AG08396 (cell line): ENCODE measurements around the gene FALEC.

Experiments
- DNase-seq: peaks from one replicate; pipeline ENCODE4 v3.0.0; 2012; ENCODE audit warnings: low spot score, mixed read lengths

FALEC gene

DNA sequence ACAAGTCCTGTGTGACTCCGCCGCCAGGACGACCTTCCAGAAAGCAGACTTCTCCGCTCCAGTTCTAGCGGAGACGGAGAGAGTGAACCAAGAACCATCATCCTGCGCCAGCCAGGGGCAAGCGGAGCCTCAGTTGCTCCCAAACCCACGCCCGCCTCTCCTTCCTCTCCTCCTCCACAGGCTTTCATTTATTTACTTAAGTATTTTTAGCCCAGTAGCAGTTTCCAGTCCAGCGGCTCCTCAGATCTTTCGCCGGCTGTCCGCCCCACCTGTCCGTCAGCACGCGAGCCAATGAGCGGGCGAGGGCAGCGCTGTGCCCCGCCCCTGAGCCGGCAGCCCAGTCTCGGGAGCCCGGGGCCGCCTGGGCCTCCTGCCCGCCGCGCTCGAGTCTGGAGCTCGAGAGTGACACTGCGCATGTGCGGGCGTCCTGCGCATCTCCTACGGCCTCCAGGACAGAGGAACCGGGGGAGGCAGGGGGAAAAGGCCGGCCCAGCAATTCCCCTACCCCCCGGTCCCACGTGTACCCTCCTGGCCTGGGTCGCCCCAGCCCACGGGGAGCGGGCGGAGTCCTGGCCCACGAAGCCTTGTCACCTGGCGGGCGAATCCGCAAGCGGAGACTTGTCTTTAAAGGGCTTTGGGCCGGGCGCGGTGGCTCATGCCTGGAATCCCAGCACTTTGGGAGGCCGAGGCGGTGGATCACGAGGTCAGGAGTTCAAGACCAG, at the start of gene FALEC:
Gene FALEC (plus strand): TSS at position 425 of the 722 bp plus-strand sequence.
- DNase-seq: peak; percentile 98

- DNase-seq: no peak
These were observed 48.6 kb upstream of the FALEC start for GRCh38 chr1:150466964-150467363.

DNA sequence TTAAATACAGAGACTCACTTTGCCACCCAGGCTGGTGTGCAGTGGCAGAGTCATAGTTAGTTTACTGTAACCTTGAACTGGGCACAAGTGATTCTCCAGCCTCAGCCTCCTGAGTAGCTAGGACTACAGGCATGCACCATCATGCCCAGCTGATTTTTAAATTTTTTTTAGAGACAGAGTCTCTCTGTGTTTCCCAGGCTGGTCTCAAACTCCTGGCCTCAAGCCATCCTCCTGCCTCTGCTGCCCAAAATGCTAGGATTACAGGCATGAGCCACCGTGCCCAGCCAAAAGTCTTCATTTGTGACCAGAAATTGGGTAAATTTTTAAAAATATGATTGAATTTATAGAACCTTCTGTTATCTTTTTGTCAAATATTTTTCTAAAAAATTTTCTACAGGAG, 46.3 kb upstream of the FALEC start:
- no peak for DNase-seq

DNA sequence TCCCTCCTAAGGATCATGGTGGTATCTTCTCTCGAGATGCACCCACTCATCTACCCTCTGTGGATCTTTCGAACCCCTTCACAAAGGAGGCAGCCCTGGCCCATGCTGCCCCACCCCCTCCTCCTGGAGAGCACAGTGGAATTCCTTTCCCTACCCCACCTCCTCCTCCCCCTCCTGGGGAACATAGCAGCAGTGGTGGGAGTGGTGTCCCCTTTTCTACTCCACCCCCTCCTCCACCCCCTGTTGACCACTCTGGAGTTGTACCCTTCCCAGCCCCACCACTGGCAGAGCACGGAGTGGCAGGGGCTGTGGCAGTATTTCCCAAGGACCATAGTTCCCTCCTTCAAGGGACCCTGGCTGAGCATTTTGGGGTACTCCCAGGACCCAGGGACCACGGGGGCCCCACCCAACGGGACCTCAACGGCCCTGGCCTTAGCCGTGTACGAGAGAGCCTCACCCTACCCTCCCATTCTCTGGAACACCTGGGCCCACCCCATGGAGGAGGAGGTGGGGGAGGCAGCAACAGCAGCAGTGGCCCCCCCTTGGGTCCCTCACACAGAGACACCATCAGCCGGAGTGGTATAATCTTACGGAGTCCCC, 42.9 kb upstream of the FALEC start:
- DNase-seq: no peak

DNA sequence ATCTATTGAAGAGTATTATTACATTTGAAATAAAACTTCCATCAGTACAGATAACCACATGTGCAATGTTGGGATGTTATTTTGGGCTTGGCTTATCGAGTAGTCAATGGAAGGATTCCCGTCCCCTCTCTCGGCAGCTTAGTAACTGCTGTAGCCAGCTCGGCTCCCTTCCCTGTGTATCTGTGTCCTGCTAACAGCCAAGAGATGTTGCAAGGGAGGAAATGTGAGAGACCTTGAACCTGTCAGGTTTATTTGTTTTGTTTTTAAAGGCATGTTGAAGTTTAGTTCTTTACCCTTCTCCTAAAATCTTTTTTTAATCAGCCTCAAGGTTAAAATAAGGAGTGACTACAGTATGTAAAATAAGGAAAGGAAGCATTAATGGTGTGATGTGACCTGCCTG, 41.9 kb upstream of the FALEC start:
- DNase-seq: no peak

GRCh38 chr1:150474869-150475268, 40.7 kb upstream of the FALEC start:
- DNase-seq: no peak

DNA sequence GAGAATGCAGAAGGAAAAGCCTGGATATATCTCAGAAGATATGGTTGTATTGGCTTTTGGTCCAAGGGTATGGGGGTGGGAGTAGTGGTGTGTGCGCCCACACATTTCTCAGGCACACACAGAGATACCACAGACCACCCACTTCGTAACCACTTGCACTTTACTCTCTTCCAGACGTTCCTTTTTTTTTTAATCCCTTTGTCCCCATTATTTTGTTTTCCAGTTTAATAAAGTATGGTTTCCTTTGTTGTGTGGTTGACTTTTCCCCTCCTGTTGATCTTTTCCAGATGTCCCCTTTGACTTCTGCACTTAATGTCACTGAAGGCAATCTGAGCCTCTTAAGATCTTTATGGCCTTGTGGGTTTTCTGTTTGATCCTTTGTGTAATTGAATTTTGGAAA, 38.8 kb upstream of the FALEC start:
- DNase-seq: no peak

GRCh38 chr1:150477320-150477719, 38.2 kb upstream of the FALEC start:
- no peak for DNase-seq

DNA sequence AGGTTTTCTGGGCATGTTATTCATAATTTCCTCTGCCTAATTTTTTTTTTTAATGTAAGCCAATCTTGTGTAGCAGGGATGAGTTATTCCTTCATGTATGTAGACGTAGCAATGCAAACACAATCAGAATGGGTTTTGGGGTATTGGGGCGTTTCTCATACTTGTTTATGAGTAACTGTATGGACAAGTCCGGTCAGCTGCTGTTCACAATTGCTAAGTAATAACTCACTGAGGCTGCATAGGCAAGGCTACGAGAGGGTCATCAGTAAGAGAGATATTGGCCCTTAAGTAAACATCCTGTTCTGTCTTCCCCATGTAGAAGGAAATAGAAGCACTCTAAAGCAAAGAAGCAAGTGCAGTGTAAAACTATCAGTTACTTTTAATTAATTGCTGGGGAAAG, 37.8 kb upstream of the FALEC start:
- peak; percentile 29 for DNase-seq

GRCh38 chr1:150479370-150479769, 36.2 kb upstream of the FALEC start:
- no peak for DNase-seq

- no peak for DNase-seq
These were observed 35.6 kb upstream of the FALEC start for GRCh38 chr1:150479927-150480352.

- peak; percentile 29 for DNase-seq
These were observed 31.1 kb upstream of the FALEC start for GRCh38 chr1:150484431-150484830.

DNA sequence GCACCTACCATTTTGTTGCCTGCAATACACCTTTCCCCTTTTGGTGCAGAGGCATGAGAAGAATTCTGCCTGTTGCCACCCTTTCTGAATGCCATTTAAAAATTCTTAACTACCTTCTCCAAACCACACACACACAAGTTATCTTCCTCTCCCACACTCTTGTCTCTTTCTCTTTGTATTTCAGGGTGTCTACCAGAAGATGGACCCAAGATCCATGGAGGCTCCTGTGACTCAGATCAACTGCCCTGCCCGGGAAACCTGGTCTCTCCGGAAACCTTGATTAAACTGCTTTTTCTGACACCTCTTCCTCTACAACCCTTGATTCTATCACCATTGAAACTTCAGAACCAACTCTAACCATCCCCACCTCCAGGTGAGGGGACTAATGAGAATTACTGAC, 30.7 kb upstream of the FALEC start:
- peak; percentile 33 for DNase-seq

DNA sequence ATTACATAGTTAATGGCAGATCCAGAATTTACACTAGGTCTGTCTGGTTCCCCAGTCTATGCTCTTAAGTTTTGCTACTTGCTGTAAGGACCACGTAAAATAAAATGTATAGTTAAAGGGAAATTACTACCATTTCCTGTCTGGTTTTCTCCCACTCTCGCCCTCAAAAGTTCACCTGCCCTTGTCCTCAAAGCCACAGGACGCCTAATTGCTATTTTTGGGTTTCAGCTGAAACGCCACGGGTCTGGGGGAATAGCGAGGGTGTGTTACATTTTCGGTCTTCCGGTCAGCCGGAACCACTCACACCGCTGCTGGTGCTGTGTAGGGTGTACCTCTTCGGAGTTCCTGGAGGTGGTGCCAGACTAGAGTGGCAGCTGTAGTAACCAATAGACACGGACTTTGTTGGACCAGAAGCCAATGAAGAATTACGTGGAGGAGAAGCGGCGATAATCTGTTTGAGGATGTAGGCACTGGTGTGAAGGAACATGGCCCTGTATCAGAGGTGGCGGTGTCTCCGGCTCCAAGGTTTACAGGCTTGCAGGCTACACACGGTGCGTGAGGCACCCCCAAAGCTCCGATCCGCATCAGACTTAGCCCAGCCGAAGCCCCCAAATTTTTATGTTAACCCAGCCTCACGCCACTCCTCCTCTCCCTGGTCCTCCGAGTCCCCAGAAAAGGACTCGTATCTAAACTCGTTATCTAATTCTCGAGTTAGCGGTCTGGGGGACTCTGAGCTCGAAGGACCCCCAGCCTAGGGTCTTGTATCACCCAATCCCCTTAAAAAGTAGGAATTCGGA, 28.4 kb upstream of the FALEC start, which contains the start of gene TARS2:
Gene TARS2 (plus strand): TSS at position 454 of the 797 bp plus-strand sequence. CDS start 32 bp downstream, at position 486.
- peak; percentile 94 for DNase-seq

DNA sequence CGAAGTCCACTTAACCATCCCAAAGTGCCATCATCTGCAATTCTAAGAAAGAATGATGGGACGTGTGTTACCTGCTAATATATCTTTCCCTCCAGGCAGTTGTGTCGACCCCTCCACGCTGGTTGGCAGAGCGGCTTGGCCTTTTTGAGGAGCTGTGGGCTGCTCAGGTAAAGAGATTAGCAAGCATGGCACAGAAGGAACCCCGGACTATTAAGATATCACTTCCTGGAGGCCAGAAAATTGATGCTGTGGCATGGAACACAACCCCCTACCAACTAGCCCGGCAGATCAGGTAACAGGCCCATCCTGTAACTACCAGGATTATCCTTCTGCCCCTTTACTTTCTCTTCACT, 27.8 kb upstream of the FALEC start:
- DNase-seq: no peak

- DNase-seq: no peak
These were observed 22.4 kb upstream of the FALEC start for GRCh38 chr1:150493175-150493574.

DNA sequence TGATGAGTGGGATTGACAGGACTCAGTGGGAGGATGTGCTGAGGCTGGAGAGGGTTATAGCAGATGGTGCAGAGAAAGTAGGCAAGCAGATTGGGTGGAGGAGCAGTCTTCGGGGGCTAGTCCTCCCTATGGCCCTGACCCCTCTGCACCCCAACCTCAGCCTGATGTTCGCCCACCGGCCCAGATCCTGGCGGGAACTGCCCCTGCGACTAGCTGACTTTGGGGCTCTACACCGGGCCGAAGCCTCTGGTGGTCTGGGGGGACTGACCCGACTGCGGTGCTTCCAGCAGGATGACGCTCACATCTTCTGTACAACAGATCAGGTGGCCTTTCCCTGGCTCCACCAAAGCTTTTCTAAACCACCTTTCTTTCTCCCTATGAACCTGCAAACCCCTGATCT, 17.2 kb upstream of the FALEC start:
- no peak for DNase-seq

- no peak for DNase-seq
These were observed 10.1 kb upstream of the FALEC start for GRCh38 chr1:150505431-150505830.

DNA sequence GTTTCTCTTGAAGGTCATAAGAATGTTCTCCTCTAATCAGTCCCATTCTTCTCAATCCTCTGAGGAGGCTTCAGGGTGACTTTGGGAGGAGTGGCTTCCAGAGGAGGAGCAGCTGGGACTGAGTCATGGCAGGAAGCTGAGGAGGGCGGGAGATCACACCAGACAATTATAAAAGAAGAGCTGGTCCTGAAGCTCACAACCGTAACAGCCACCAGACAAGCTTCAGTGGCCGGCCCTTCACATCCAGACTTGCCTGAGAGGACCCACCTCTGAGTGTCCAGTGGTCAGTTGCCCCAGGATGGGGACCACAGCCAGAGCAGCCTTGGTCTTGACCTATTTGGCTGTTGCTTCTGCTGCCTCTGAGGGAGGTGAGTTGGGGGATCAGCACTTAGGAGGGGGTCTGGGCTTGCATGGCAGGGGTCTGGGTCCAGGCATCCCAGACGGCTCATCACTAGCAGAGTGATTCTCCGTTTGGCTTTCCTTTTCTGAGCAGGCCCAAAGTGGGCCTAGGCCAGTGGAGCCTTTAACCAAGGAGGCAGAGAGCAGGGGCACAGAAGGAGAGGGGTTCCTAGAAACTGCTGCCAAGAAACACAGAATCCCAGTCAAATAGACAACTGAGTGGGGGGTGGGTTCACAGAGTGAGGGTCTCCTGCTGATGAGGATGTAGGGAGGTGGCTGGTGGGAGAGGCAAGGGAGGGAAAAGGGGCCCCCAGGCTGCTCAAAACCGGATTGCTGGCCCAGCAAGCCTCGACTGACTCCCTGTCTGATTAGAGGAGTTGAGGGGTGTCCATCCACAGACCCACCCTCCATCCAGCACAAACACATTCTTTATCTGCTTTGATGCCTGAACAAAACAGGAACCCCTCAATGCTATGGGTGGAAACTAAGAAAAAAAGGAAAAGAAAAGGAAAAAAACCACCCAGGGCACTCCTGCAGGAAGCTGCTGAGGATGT, 7.4 kb upstream of the FALEC start, which contains the start of gene ECM1:
Gene ECM1 (plus strand): TSS at position 198 of the 953 bp plus-strand sequence. CDS start 101 bp downstream, at position 299.
- DNase-seq: peak; percentile 88

GRCh38 chr1:150508982-150509381, 6.6 kb upstream of the FALEC start:
- no peak for DNase-seq

DNA sequence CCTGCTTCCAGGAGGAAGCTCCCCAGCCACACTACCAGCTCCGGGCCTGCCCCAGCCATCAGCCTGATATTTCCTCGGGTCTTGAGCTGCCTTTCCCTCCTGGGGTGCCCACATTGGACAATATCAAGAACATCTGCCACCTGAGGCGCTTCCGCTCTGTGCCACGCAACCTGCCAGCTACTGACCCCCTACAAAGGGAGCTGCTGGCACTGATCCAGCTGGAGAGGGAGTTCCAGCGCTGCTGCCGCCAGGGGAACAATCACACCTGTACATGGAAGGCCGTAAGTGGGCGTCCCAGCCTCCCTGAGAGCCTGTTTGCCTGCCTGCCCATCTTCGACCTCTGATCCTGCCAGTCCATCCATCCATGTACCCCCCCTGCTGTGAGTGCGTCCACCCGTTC, 4.0 kb upstream of the FALEC start:
- DNase-seq: no peak
